Measurements from ENCODE around the gene LRG1. TPM values are rescaled to one million over a fixed set of nuclear protein-coding genes. Genes with fewer than 3 reads are reported as not detected.
A peak's percentile ranks its signal among the peaks of the same experiment; 100 is the strongest.

LRG1 gene
- total and polyA plus RNA-seq, 9 of the 15 experiments (the other 6 are each of a cell fraction or from before 2014, with no cell fraction given) = 1.5 to 11.9 (median 8.7) TPM

DNA sequence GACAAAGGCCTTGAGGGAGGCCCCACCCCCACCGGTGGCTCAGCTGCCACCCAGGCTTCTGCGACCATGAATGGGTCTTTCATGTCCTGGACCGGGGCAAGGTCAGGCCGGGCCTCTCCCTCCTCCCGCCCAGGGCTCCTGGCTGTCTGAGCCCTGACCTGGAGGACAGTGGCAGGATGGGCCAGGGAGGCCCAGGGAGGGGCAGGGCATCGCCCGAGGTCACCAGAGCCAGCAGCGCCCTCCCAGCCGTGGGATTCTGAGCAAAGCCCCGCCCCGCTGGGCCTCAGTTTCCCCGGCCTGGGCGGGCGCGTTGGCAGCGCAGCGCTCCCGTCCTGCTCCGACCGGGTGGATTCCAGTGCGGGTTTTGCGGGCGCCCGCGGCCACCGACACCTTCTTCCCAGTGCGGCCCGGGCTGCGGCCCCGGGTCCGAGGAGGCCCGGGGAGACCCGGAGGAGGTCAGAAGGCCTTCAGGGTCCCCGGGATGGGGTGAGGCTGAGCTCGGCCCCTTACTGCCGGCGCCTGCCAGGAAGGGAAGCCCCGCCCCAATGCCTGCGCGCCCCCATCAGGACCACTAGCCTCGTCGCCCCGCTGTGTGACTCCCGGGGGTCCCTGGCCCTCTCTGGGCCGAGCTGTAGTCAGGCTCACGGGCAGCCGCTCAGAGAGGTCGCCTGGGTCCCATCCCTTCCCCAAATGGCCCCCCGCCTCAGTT, 44.3 kb upstream of the LRG1 start:
- POLR2A ChIA-PET = interaction anchor here (0.7 kb wide), 2 partner anchors 16 to 68 kb away, joined by 3 read pairs; no protein-coding TSS in a partner anchor
- intact Hi-C loops (cut with micrococcal nuclease) (no loop called here), in situ Hi-C loops (cut with MboI) (no loop called here)
- DNase-seq (ENCODE audit: extremely low read depth in 1 of 4, low spot score in 3 of 4) = peak; percentile 63 to 76 (median 74)
- Histone ChIP-seq H3K4me2 (ENCODE audit: insufficient read depth, low read length) (peak overlapping the region; percentile 61), H3K36me3 (ENCODE audit: control insufficient read depth, insufficient read depth, low read length) (no peaks in the 10 kb centered on the region), H3K4me1 (replicated peaks in 1 of 2; ENCODE audit: control insufficient read depth in 2 of 2, insufficient read depth in 2 of 2, low read length in 2 of 2) (peaks cover 8 to 41% of the 10 kb centered on the region in 2 experiments; a peak in 3 of 5 replicates), H3K4me3 (peak overlapping the region; percentile 52), H3K27me3 (ENCODE audit: control insufficient read depth in 2 of 2, insufficient read depth in 2 of 2, low read length in 2 of 2) (no peaks in the 10 kb centered on the region), H4K20me1 (replicated peaks; ENCODE audit: control insufficient read depth, insufficient read depth, low read length) (no peaks in the 10 kb centered on the region; the same call in 1 of the 2 replicates), H3K9ac (ENCODE audit: insufficient read depth in 1 of 2, low read depth in 2 of 2, low read length in 2 of 2) (peak overlapping the region; percentile 5 to 84; a peak in 3 of 4 replicates), H3K9me3 (replicated peaks; ENCODE audit: control insufficient read depth, insufficient read depth, low read depth, low read length) (no peaks in the 10 kb centered on the region), H3K9me1 (ENCODE audit: control insufficient read depth, insufficient read depth, low read length) (no peaks in the 10 kb centered on the region), H3K79me2 (ENCODE audit: control insufficient read depth, insufficient read depth, low read length) (no peaks in the 10 kb centered on the region), H3K27ac (ENCODE audit: extremely low read depth, low read depth, low read length) (no peak overlapping the region), H2AFZ (ENCODE audit: low read depth, low read length) (peak overlapping the region; percentile 89)
- peak; percentile 78 for ATAC-seq
- WGBS (ENCODE audit: insufficient coverage, low coverage, missing lambda C conversion rate) = under 1% methylated on average over 26 of the region's 49 CpGs
- CTCF ChIA-PET (ENCODE audit: low intra/inter-chr PET ratio) = no interaction called here
- FAIRE-seq = peak; percentile 6
- no TSS peak for BruUV-seq (replicated peaks)
- TF ChIP-seq ZNF133 (CRISPR knock-in tag; IDR thresholded peaks at IDR 0.05) (no peak), MAFG (tag; conservative IDR thresholded peaks at IDR 0.05) (no peak), ZNF766 (CRISPR knock-in tag; conservative IDR thresholded peaks at IDR 0.05) (no peak), NFRKB (IDR thresholded peaks at IDR 0.05; ENCODE audit: low read depth) (no peak), TEAD4 (IDR thresholded peaks at IDR 0.05; ENCODE audit: low read length) (no peak), TEAD4 (CRISPR knock-in tag; IDR thresholded peaks at IDR 0.05; ENCODE audit: borderline replicate concordance) (no peak), CHD1 (IDR thresholded peaks at IDR 0.05; ENCODE audit: low read length) (no peak), ZNF263 (CRISPR knock-in tag; IDR thresholded peaks at IDR 0.05; ENCODE audit: borderline replicate concordance) (peak; percentile 85), BRCA1 (IDR thresholded peaks at IDR 0.05) (no peak), BRCA1 (CRISPR knock-in tag; IDR thresholded peaks at IDR 0.05) (no peak), TARDBP (IDR thresholded peaks at IDR 0.05) (no peak), NCOA6 (IDR thresholded peaks at IDR 0.05) (no peak), KAT2B (IDR thresholded peaks at IDR 0.05; ENCODE audit: low read depth, low read length) (no peak), MCM7 (IDR thresholded peaks at IDR 0.05) (no peak), RBFOX2 (IDR thresholded peaks at IDR 0.05; ENCODE audit: low read depth, low read length) (0 out of 2 replicates have a peak, but pooled peaks have one; percentile 22), PTTG1 (tag; IDR thresholded peaks at IDR 0.05; ENCODE audit: low read depth) (no peak), NFATC3 (IDR thresholded peaks at IDR 0.05) (no peak), ZSCAN29 (IDR thresholded peaks at IDR 0.05) (no peak), BHLHE40 (IDR thresholded peaks at IDR 0.05; ENCODE audit: low read length) (no peak), SMARCA5 (IDR thresholded peaks at IDR 0.05) (0 out of 2 replicates have a peak, but pooled peaks have one; percentile 20), HDAC6 (IDR thresholded peaks at IDR 0.05; ENCODE audit: low read depth, low read length) (no peak), ZNF696 (CRISPR knock-in tag; conservative IDR thresholded peaks at IDR 0.05) (no peak)
- TF ChIP-seq, protein P1, sequence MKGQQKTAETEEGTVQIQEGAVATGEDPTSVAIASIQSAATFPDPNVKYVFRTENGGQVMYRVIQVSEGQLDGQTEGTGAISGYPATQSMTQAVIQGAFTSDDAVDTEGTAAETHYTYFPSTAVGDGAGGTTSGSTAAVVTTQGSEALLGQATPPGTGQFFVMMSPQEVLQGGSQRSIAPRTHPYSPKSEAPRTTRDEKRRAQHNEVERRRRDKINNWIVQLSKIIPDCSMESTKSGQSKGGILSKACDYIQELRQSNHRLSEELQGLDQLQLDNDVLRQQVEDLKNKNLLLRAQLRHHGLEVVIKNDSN (CRISPR knock-in tag; IDR thresholded peaks at IDR 0.05) = no peak
- TF ChIP-seq, protein P2, sequence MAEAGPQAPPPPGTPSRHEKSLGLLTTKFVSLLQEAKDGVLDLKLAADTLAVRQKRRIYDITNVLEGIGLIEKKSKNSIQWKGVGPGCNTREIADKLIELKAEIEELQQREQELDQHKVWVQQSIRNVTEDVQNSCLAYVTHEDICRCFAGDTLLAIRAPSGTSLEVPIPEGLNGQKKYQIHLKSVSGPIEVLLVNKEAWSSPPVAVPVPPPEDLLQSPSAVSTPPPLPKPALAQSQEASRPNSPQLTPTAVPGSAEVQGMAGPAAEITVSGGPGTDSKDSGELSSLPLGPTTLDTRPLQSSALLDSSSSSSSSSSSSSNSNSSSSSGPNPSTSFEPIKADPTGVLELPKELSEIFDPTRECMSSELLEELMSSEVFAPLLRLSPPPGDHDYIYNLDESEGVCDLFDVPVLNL (CRISPR knock-in tag; IDR thresholded peaks at IDR 0.05; ENCODE audit: low read depth) = no peak
- TF ChIP-seq, protein P3, sequence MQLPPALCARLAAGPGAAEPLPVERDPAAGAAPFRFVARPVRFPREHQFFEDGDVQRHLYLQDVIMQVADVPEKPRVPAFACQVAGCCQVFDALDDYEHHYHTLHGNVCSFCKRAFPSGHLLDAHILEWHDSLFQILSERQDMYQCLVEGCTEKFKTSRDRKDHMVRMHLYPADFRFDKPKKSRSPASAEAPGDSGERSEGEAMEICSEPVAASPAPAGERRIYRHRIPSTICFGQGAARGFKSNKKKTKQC (CRISPR knock-in tag; IDR thresholded peaks at IDR 0.05) = peak; percentile 1; the same call in 1 of the 2 replicates
